Inferior parietal cortex (tissue), 1 donor: Measurements from ENCODE around the gene PPP2R2D.

ENCODE experiments used
- DNase-seq: peaks from one replicate; pipeline ENCODE4 v3.0.0-alpha.2; 2016; ENCODE audit errors: extremely low spot score

PPP2R2D gene

GRCh38 chr10:131928248-131929095 is 27.7 kb downstream of the PPP2R2D start:
- no peak for DNase-seq

- DNase-seq: no peak
Measured at GRCh38 chr10:131929122-131929845, 28.5 kb downstream of the PPP2R2D start.

- DNase-seq: no peak
Measured at GRCh38 chr10:131930150-131930549, 29.3 kb downstream of the PPP2R2D start.

GRCh38 chr10:131930586-131931330 is 29.9 kb downstream of the PPP2R2D start:
- DNase-seq: no peak

GRCh38 chr10:131931981-131932380 is 31.2 kb downstream of the PPP2R2D start:
- DNase-seq: no peak

GRCh38 chr10:131933016-131933695 is 32.3 kb downstream of the PPP2R2D start:
- no peak for DNase-seq

GRCh38 chr10:131933696-131934086 is 32.9 kb downstream of the PPP2R2D start:
- no peak for DNase-seq

- no peak for DNase-seq
Measured at GRCh38 chr10:131934769-131935168, 34.0 kb downstream of the PPP2R2D start.

- DNase-seq: no peak
Measured at GRCh38 chr10:131935260-131935659, 34.5 kb downstream of the PPP2R2D start.

GRCh38 chr10:131936294-131936693 is 35.5 kb downstream of the PPP2R2D start:
- DNase-seq: no peak

- no peak for DNase-seq
Measured at GRCh38 chr10:131936736-131937135, 35.9 kb downstream of the PPP2R2D start.

- no peak for DNase-seq
Measured at GRCh38 chr10:131937836-131938235, 37.0 kb downstream of the PPP2R2D start.

- no peak for DNase-seq
Measured at GRCh38 chr10:131938681-131939080, 37.9 kb downstream of the PPP2R2D start.

- DNase-seq: no peak
Measured at GRCh38 chr10:131942455-131942854, 41.6 kb downstream of the PPP2R2D start.

- DNase-seq: no peak
Measured at GRCh38 chr10:131943021-131943814, 42.4 kb downstream of the PPP2R2D start.

GRCh38 chr10:131944412-131944811 is 43.6 kb downstream of the PPP2R2D start:
- DNase-seq: no peak

- DNase-seq: no peak
Measured at GRCh38 chr10:131944976-131945695, 44.3 kb downstream of the PPP2R2D start.

- DNase-seq: no peak
Measured at GRCh38 chr10:131946321-131946751, 45.5 kb downstream of the PPP2R2D start.

GRCh38 chr10:131946880-131947279 is 46.1 kb downstream of the PPP2R2D start:
- DNase-seq: no peak
